Measurements from ENCODE around the gene KIAA0586. TPM values are rescaled to one million over a fixed set of nuclear protein-coding genes. Genes with fewer than 3 reads are reported as not detected.
"Not testable (repeated sequence)": the region's sequence is repeated elsewhere in the genome, so short reads cannot be mapped to it uniquely, and the experiment has no call there.

The KIAA0586 gene
- total and polyA plus RNA-seq, 11 donors, result 5.9 to 19.7 (median 13.6) TPM

DNA sequence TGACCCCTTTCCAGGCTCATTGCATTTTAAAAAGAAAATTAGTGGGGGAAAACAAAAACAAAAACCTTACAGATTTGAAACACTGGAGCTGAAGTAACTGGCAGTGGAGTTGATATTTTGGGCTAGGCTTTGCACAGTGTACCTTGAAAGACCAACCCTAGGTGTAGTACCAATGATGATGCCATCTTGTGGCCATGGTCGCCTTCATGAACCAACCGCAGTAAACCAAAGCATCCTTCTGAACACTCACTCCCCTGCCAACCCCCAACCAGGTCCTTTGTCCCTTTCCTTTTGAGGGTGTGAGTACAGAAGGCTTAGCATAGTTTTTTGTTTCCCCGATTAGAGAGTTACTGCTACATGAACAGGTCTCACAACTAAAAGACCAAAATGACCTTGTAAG, 25.9 kb upstream of the KIAA0586 start:
- Histone ChIP-seq H3K36me3 (peaks cover 0 to 6% (median 0%) of the 10 kb centered on the region in 9 donors), H3K27me3 (no peaks in the 10 kb centered on the region), H3K4me3 (no peak overlapping the region), H3K9me3 (no peaks in the 10 kb centered on the region), H3K4me1 (peaks cover 0 to 3% (median 0%) of the 10 kb centered on the region in 12 donors), H3K27ac (no peak overlapping the region)
- 83 to 94% (median 90%) methylated on average over 3 of the region's 3 CpGs for WGBS, 4 donors
- no peak for TF ChIP-seq POLR2A (IDR thresholded peaks at IDR 0.05)
- TF ChIP-seq, protein P1, sequence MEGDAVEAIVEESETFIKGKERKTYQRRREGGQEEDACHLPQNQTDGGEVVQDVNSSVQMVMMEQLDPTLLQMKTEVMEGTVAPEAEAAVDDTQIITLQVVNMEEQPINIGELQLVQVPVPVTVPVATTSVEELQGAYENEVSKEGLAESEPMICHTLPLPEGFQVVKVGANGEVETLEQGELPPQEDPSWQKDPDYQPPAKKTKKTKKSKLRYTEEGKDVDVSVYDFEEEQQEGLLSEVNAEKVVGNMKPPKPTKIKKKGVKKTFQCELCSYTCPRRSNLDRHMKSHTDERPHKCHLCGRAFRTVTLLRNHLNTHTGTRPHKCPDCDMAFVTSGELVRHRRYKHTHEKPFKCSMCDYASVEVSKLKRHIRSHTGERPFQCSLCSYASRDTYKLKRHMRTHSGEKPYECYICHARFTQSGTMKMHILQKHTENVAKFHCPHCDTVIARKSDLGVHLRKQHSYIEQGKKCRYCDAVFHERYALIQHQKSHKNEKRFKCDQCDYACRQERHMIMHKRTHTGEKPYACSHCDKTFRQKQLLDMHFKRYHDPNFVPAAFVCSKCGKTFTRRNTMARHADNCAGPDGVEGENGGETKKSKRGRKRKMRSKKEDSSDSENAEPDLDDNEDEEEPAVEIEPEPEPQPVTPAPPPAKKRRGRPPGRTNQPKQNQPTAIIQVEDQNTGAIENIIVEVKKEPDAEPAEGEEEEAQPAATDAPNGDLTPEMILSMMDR (IDR thresholded peaks at IDR 0.05), result no peak
- ATAC-seq (no peak), DNase-seq (no peak)
- intact Hi-C loops (cut with DNase I), result no loop called here

DNA sequence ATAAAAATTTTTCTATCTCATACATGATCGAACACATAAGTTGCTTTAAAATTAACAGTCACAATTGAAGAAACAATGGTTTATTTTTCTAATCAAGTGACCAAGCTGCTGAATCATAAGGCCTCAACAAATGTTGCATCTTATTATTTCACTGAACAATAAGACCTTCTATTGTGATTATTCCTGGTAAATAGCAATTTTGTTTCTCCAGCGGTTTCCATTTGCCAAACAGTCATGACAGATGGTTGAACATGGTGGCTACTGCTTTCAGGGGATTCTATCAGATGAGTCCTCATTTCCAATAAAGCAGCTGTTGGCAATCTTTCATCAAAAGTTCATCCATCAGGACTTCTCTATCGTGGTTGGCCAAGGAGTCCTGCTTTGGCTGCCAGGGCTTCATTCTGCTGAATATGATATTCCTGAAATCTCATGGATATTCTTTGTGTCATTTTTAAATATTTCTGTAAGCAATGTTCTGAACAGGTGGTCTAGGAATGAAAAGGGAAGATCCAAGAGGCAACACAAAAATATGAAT, 18.8 kb upstream of the KIAA0586 start:
- ATAC-seq (no peak), DNase-seq (no peak)
- Histone ChIP-seq H3K4me3 (no peak overlapping the region), H3K36me3 (peaks cover 0 to 68% (median 55%) of the 10 kb centered on the region in 9 donors), H3K27ac (no peak overlapping the region), H3K9me3 (no peaks in the 10 kb centered on the region), H3K4me1 (no peaks in the 10 kb centered on the region), H3K27me3 (no peaks in the 10 kb centered on the region)
- TF ChIP-seq POLR2A (IDR thresholded peaks at IDR 0.05), result no peak
- TF ChIP-seq, protein P1 (IDR thresholded peaks at IDR 0.05), result no peak
- intact Hi-C loops (cut with DNase I), result no loop called here
- 88 to 93% (median 89%) methylated on average over 3 of the region's 3 CpGs for WGBS, 4 donors

DNA sequence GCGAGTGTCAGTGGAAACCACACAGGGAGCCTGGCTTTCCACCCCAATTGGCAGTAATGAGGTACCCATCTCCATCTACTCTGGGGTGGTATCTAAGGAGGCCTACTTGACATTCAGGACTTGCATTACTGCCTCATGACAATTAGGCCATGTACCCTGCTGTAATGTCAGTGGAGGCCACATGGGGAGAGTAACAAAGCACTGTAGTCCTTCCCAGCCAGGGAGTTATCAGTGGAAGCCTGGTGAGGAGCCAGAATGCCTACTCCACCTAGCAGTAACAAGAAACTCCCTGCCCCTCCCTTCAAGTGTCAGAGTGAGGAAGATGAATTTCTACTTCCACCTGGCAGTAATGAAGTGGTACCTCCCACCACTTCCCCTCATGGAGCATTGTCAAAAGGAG, 12.7 kb upstream of the KIAA0586 start:
- peak in 3 of 5 donors; percentile 17 to 34 (median 34) for DNase-seq
- TF ChIP-seq, protein P1 (IDR thresholded peaks at IDR 0.05), result peak in 1 of 12 donors; percentile 17
- no peak for TF ChIP-seq POLR2A (IDR thresholded peaks at IDR 0.05)
- WGBS, 4 donors, result 95 to 100% (median 97%) methylated on average over 1 of the region's 1 CpG
- H3K4me1 ChIP-seq, result peaks cover 0 to 12% (median 0%) of the 10 kb centered on the region in 12 donors
- no peaks in the 10 kb centered on the region for H3K9me3 ChIP-seq
- intact Hi-C loops (cut with DNase I), result no loop called here
- no peak overlapping the region for H3K4me3 ChIP-seq
- no peak overlapping the region for H3K27ac ChIP-seq
- H3K36me3 ChIP-seq, result peaks cover 0 to 84% (median 62%) of the 10 kb centered on the region in 9 donors
- H3K27me3 ChIP-seq, result no peaks in the 10 kb centered on the region
- ATAC-seq, result peak; percentile 76 to 93 (median 84)

DNA sequence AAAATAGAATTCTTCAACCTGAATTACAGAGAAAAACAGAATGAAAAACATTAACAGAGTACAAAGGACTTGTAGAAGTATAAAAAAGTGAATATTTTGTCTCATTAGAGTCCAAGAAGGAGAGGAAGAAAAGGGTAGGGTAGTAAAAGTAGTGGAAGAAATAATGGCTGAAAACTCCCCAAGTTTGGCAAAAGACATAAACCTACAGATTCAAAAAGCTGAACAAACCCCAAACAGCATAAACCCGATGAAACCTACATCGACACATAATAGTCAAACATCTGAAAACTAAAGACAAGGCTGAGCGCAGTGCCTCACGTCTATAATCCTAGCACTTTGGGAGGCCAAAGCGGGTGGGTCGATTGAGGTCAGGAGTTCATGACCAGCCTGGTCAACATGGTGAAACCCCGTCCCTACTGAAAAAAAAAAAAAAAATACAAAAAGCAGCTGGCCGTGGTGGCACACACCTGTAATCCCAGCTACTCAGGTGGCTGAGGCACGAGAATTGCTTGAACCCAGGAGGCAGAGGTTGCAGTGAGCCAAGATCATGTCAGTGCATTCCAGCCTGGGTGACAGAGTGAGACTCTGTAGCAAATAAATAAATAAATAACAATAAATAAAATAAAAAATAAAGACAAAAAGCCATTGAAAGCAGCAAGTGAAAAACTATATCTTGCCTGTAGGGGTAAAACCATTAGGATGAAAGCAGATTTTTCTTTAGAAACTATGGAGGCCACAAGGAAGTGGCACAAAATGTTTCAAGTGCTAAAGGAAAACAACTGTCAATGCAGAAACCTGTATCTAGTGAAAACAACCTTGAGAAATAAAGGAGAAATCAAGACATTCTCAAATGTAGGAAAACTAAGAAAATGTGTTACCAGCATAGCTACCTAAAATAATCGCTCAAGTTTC, 11.6 kb upstream of the KIAA0586 start:
- TF ChIP-seq, protein P1 (IDR thresholded peaks at IDR 0.05), result no peak
- TF ChIP-seq POLR2A (IDR thresholded peaks at IDR 0.05), result no peak
- H3K36me3 ChIP-seq, result peaks cover 0 to 84% (median 60%) of the 10 kb centered on the region in 9 donors
- no peaks in the 10 kb centered on the region for H3K9me3 ChIP-seq
- WGBS, 4 donors, result 94 to 98% (median 97%) methylated on average over 10 of the region's 10 CpGs
- no peaks in the 10 kb centered on the region for H3K27me3 ChIP-seq
- no peak overlapping the region for H3K4me3 ChIP-seq
- DNase-seq (no peak), ATAC-seq (no peak)
- peaks cover 0 to 12% (median 0%) of the 10 kb centered on the region in 12 donors for H3K4me1 ChIP-seq
- intact Hi-C loops (cut with DNase I), result no loop called here
- H3K27ac ChIP-seq, result no peak overlapping the region

DNA sequence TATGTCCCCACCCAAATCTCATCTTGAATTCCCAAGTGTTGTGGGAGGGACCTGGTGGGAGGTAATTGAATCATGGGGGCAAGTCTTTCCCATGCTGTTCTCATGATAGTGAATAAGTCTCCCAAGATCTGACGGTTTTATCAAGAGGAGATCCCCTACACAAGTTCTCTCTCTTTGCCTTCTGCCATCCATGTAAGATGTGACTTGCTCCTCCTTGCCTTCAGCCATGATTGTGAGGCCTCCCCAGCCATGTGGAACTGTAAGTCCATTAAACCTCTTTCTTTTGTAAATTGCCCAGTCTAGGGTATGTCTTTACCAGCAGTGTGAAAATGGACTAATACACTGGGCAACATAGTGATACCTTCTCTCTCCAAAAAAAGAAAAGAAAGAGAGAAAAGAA, 10.6 kb upstream of the KIAA0586 start:
- ATAC-seq; intact Hi-C loops (cut with DNase I): not testable (repeated sequence)

More for the DNA sequence above, 10.6 kb upstream of the KIAA0586 start:
- Histone ChIP-seq H3K36me3 (peaks cover 0 to 84% (median 60%) of the 10 kb centered on the region in 9 donors), H3K4me1 (peaks cover 0 to 12% (median 0%) of the 10 kb centered on the region in 12 donors)
- not testable (repeated sequence) for DNase-seq, H3K9me3 ChIP-seq, H3K4me3 ChIP-seq, H3K27ac ChIP-seq, H3K27me3 ChIP-seq
- 90 to 100% (median 98%) methylated on average over 1 of the region's 1 CpG for WGBS, 4 donors
